DLD1 (cell line): ENCODE measurements around the gene CC2D1A.

Experiments
- in situ Hi-C: cut with HindIII; loops from 2 replicates; pipeline ENCODE4 v1.10.0; 2017; ENCODE audit warnings: low sequenced_read_pairs

Gene CC2D1A

GRCh38 chr19:13905634-13906520, at the start of gene CC2D1A, which contains the start of gene BRME1:
Gene CC2D1A, plus strand, starts transcription at chr19:13906201. Its CDS starts 241 bp downstream, at chr19:13906442.
Gene BRME1, minus strand, starts transcription at chr19:13906117. Its CDS starts 1,225 bp downstream, at chr19:13904892.
- in situ Hi-C loops: no loop called here

- in situ Hi-C loops: no loop called here
These were observed 49.5 kb upstream of the CC2D1A start for GRCh38 chr19:13856497-13856896.

- in situ Hi-C loops: no loop called here
These were observed 46.6 kb upstream of the CC2D1A start for GRCh38 chr19:13859361-13859880.

- in situ Hi-C loops: no loop called here
These were observed 45.2 kb upstream of the CC2D1A start for GRCh38 chr19:13860679-13861391.

GRCh38 chr19:13861392-13861713, 44.6 kb upstream of the CC2D1A start:
- in situ Hi-C loops: no loop called here

- in situ Hi-C loops: no loop called here
These were observed 44.1 kb upstream of the CC2D1A start for GRCh38 chr19:13861714-13862531.

GRCh38 chr19:13864046-13864666, 41.8 kb upstream of the CC2D1A start:
- in situ Hi-C loops: no loop called here

GRCh38 chr19:13864667-13865570, 41.1 kb upstream of the CC2D1A start:
- in situ Hi-C loops: no loop called here

GRCh38 chr19:13865571-13866462, 40.2 kb upstream of the CC2D1A start:
- in situ Hi-C loops: no loop called here

GRCh38 chr19:13866463-13867046, 39.4 kb upstream of the CC2D1A start:
- in situ Hi-C loops: no loop called here

- in situ Hi-C loops: no loop called here
These were observed 37.3 kb upstream of the CC2D1A start for GRCh38 chr19:13868663-13869062.

- in situ Hi-C loops: no loop called here
These were observed 36.7 kb upstream of the CC2D1A start for GRCh38 chr19:13869281-13869680.

GRCh38 chr19:13870873-13871272, 35.1 kb upstream of the CC2D1A start:
- in situ Hi-C loops: no loop called here

- in situ Hi-C loops: no loop called here
These were observed 33.7 kb upstream of the CC2D1A start for GRCh38 chr19:13872339-13872694.

- in situ Hi-C loops: no loop called here
These were observed 33.2 kb upstream of the CC2D1A start for GRCh38 chr19:13872695-13873389.

- in situ Hi-C loops: no loop called here
These were observed 32.0 kb upstream of the CC2D1A start for GRCh38 chr19:13873834-13874515.

- in situ Hi-C loops: loop anchor here (25.0 kb wide), 1 partner anchor 211 kb away; the partner anchor contains the start of genes C19orf67 and SAMD1
These were observed 30.2 kb upstream of the CC2D1A start for GRCh38 chr19:13875824-13876223.
